Naive B cell (primary cell): Measurements from ENCODE around the gene MBD3L4. TPM values are rescaled to one million over a fixed set of nuclear protein-coding genes. Genes with fewer than 3 reads are reported as not detected.
"Not testable (repeated sequence)": the region's sequence is repeated elsewhere in the genome, so short reads cannot be mapped to it uniquely, and the experiment has no call there.

Experiments used
- ATAC-seq, 2 donors: fragments of 150-1000 bp; cut with Tn5 transposase; 2 replicates each; pipeline ENCODE4 v1.10.0; 2021; ENCODE audit warnings: low read depth in 2 of 2, mild to moderate bottlenecking in 2 of 2, moderate library complexity in 2 of 2
- DNase-seq: peaks from one replicate; pipeline ENCODE4 v3.0.0; 2022
- H3K27ac Mint-ChIP-seq, 6 donors: one replicate each; pipeline ENCODE4 v1.8.0; 2020 to 2022; ENCODE audit warnings: mild to moderate bottlenecking in 6 of 6, mixed read lengths in 6 of 6, moderate library complexity in 5 of 6, inconsistent platforms in 2 of 6
- H3K27me3 Mint-ChIP-seq, 3 donors: one replicate each; pipeline ENCODE4 v1.8.0; 2021 to 2022; ENCODE audit warnings: mixed read lengths in 3 of 3, mild to moderate bottlenecking in 1 of 3
- H3K36me3 Mint-ChIP-seq, 2 donors: one replicate each; pipeline ENCODE4 v1.8.0; 2020 to 2022; ENCODE audit warnings: mixed read lengths in 2 of 2, inconsistent platforms in 1 of 2, mild to moderate bottlenecking in 1 of 2
- H3K4me1 Mint-ChIP-seq, 3 donors: one replicate each; pipeline ENCODE4 v1.8.0; 2020 to 2022; ENCODE audit warnings: mixed read lengths in 3 of 3, inconsistent platforms in 1 of 3, mild to moderate bottlenecking in 1 of 3, moderate library complexity in 1 of 3
- H3K4me3 Mint-ChIP-seq, 8 donors: one replicate each; pipeline ENCODE4 v1.8.0; 2020 to 2022; ENCODE audit warnings: mild to moderate bottlenecking in 8 of 8, mixed read lengths in 8 of 8, moderate library complexity in 8 of 8, inconsistent platforms in 2 of 8
- H3K9me3 Mint-ChIP-seq, 7 donors: one replicate each; pipeline ENCODE4 v1.8.0; 2020 to 2022; ENCODE audit warnings: mixed read lengths in 7 of 7, mild to moderate bottlenecking in 5 of 7, inconsistent platforms in 2 of 7, moderate library complexity in 1 of 7
- polyA plus RNA-seq, 6 donors: library from polyadenylated mRNA; unstranded; fragments of 300-500 nt; fragmentation: Illumina TruSeq; gene quantifications; one replicate each; pipeline ENCODE4 v1.2.3, GENCODE V29; 2021; ENCODE audit warnings: low read depth in 6 of 6

MBD3L4 gene
- not detected for polyA plus RNA-seq

DNA sequence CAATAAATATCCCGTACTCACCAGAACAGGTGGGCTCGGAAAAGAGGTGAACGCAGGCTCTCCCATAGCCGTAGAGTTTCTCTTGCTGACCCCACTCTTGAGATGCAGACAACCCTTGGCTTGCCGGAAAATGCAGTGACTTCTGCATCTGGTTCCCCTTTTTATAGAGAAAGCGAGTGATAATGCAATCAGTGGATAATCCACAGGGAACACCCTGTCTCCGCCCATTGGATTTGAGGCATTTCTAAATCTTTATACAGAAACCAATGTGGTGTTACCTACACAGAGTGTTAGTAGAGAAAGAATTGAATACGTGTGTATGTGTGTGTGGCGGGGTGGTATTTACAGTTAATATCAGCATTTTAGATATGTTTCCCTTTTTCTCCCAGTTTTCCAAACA, at the start of gene MBD3L4:
TSS of gene MBD3L4 (minus strand) at position 101 of the 400 bp plus-strand sequence. CDS start at position 66, 35 bp downstream.
- DNase-seq, H3K36me3 Mint-ChIP-seq, H3K4me1 Mint-ChIP-seq, H3K4me3 Mint-ChIP-seq, H3K27ac Mint-ChIP-seq, ATAC-seq, H3K27me3 Mint-ChIP-seq, H3K9me3 Mint-ChIP-seq: not testable (repeated sequence)

DNA sequence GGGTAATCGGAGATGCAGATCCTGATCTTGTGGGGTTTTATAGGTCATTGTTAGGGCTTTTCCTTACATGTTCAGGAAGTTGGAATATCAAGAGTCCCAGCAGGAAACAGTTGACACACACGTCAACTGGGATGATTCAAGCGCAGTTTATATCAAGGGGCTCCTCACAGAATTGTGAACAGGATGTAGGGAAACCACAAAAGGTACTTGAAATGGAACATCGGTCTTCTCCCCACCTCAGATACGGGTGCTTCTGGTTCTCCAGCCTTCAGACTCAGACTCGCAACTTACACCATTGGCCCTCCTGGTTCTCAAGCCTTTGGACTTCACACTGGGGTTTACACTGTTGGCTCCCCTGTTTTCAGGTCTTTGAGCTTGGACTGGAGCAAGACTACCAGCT, 49.0 kb upstream of the MBD3L4 start:
- Mint-ChIP-seq H3K4me1 (peaks cover 0 to 3% (median 0%) of the 10 kb centered on the region in 3 donors), H3K27ac (no peak overlapping the region), H3K36me3 (peaks cover 6 to 21% of the 10 kb centered on the region in 2 donors), H3K4me3 (no peak overlapping the region), H3K9me3 (peaks cover 6 to 79% (median 53%) of the 10 kb centered on the region in 7 donors), H3K27me3 (no peaks in the 10 kb centered on the region)
- no peak for DNase-seq
- ATAC-seq = no peak

DNA sequence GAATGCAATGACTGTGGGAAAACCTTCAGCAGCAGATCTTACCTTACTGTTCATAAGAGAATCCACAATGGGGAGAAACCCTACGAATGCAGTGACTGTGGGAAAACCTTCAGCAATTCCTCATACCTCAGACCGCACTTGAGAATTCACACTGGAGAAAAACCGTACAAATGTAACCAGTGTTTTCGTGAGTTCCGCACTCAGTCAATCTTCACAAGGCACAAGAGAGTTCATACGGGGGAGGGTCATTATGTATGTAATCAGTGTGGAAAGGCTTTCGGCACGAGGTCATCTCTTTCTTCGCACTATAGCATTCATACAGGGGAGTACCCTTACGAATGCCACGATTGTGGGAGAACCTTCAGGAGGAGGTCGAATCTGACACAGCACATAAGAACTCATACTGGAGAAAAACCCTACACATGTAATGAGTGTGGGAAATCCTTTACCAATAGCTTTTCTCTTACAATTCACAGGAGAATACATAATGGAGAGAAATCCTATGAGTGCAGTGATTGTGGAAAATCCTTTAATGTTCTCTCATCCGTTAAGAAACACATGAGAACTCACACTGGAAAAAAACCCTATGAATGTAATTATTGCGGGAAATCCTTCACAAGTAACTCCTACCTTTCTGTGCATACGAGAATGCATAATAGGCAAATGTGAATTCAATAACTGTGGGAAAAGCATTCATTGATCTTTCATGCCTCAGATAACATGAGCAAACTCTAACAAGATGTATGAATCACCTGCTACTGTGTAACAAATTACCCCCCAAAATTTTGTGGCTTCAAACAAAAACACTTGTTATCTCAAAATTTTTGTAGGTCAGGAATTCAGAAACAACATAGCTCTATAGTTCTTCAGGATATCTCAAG, 43.3 kb upstream of the MBD3L4 start:
- Mint-ChIP-seq H3K4me3 (peak overlapping the region in 1 of 8 donors; percentile 10), H3K27me3 (no peaks in the 10 kb centered on the region), H3K36me3 (peaks cover 49 to 56% of the 10 kb centered on the region in 2 donors), H3K4me1 (peaks cover 0 to 6% (median 0%) of the 10 kb centered on the region in 3 donors), H3K9me3 (peaks cover 16 to 93% (median 71%) of the 10 kb centered on the region in 7 donors), H3K27ac (no peak overlapping the region)
- ATAC-seq (no peak), DNase-seq (no peak)

DNA sequence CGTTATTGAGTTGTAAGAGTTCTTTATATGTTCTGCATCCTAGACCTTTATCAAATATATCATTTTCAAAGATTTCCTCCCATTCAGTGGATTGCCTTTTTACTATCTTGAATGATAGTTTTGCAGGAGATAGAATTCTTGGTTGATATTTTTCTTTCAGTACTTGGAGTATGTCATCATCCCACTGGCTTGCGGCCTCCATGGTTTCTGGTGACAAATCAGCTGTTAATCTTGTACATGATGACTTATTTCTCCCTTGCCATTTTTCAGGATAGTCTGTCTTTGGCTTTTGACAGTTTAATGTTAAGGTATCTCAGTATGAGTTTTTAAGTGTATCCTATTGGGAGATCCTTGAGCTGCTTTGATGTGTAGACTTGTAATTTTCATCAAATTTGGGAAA, 38.0 kb upstream of the MBD3L4 start:
- Mint-ChIP-seq H3K9me3 (peaks cover 13 to 66% (median 52%) of the 10 kb centered on the region in 7 donors), H3K27me3 (no peaks in the 10 kb centered on the region), H3K27ac (no peak overlapping the region), H3K36me3 (peaks cover 67 to 77% of the 10 kb centered on the region in 2 donors), H3K4me3 (peak overlapping the region in 1 of 8 donors; percentile 73), H3K4me1 (peaks cover 0 to 7% (median 2%) of the 10 kb centered on the region in 3 donors)
- ATAC-seq = no peak
- DNase-seq = no peak

DNA sequence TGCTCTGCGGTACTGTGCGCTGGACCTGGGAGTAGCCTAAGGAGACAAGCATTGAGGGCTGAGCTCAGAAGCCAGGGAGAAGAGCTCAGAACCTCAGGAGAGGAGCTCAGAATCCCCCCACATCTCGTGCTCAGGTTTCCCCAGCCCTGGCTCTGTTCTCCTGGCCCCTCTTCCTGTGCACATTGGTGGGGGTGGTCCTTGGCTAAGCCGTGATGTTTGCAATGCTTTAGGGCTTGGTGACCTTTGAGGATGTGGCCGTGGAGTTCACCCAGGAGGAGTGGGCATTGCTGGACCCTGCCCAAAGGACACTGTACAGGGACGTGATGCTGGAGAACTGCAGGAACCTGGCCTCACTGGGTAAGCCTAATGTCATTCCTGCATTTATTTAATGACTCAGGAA, 36.2 kb upstream of the MBD3L4 start:
- H3K27ac Mint-ChIP-seq = no peak overlapping the region
- no peak overlapping the region for H3K4me3 Mint-ChIP-seq
- H3K4me1 Mint-ChIP-seq = peaks cover 0 to 14% (median 9%) of the 10 kb centered on the region in 3 donors
- peaks cover 59 to 74% of the 10 kb centered on the region in 2 donors for H3K36me3 Mint-ChIP-seq
- H3K9me3 Mint-ChIP-seq = peaks cover 8 to 47% (median 37%) of the 10 kb centered on the region in 7 donors
- ATAC-seq (no peak), DNase-seq (no peak)
- no peaks in the 10 kb centered on the region for H3K27me3 Mint-ChIP-seq

DNA sequence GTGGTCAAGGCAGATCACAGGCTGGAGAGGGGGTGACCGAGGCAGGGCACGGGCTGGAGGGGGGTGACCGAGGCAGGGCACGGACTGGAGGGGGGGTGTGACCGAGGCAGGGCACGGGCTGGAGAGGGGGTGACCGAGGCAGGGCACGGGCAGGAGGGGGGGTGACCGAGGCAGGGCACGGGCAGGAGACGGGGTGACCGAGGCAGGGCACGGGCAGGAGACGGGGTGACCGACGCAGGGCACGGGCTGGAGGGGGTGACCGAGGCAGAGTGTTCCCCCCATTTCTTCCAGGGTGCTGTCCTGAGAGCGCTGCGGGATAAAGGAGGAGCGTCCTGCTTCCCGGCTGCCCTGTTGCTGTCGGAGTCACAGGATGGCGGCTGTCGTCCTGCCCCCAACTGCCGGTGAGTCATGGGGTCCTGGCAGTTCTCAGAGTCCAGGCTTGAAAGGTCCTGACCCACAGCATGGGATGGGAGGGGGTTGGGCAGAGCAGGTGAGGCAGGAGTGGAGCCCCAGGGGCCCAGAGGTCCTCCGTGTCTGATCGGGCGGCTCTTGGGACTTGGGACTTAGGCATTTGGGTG, 34.8 kb upstream of the MBD3L4 start:
- no peak for ATAC-seq
- H3K4me3 Mint-ChIP-seq = peak overlapping the region in 1 of 8 donors; percentile 18
- no peak for DNase-seq
- H3K36me3 Mint-ChIP-seq = peaks cover 48 to 64% of the 10 kb centered on the region in 2 donors
- H3K27me3 Mint-ChIP-seq = no peaks in the 10 kb centered on the region
- no peak overlapping the region for H3K27ac Mint-ChIP-seq
- peaks cover 7 to 34% (median 27%) of the 10 kb centered on the region in 7 donors for H3K9me3 Mint-ChIP-seq
- peaks cover 0 to 14% (median 9%) of the 10 kb centered on the region in 3 donors for H3K4me1 Mint-ChIP-seq

DNA sequence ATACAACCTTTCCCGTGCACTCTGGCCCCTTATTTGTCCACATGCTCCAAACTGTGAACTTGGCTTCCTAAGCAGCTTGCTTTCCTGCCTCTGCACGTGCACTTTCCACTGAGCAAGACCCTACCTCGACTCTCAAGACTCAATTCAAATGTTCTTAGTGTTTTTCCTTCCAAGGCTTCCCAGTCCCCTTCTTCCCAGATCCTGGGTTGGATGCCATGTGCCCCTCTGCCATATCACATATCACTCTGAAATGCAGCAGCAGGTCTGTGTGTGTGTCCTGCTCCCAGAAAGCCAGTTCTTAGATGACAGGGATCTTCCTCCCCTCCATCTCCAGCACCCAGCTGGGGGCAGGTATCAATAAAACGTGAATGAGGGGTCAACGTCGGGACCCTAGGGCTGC, 32.6 kb upstream of the MBD3L4 start:
- peaks cover 10 to 17% (median 15%) of the 10 kb centered on the region in 3 donors for H3K4me1 Mint-ChIP-seq
- ATAC-seq (no peak), DNase-seq (no peak)
- peaks cover 2 to 11% (median 10%) of the 10 kb centered on the region in 7 donors for H3K9me3 Mint-ChIP-seq
- H3K4me3 Mint-ChIP-seq = peak overlapping the region; percentile 0 to 83 (median 49)
- H3K27ac Mint-ChIP-seq = peak overlapping the region in 3 of 6 donors; percentile 28 to 65 (median 61)
- H3K36me3 Mint-ChIP-seq = peaks cover 29 to 41% of the 10 kb centered on the region in 2 donors
- H3K27me3 Mint-ChIP-seq = no peaks in the 10 kb centered on the region

DNA sequence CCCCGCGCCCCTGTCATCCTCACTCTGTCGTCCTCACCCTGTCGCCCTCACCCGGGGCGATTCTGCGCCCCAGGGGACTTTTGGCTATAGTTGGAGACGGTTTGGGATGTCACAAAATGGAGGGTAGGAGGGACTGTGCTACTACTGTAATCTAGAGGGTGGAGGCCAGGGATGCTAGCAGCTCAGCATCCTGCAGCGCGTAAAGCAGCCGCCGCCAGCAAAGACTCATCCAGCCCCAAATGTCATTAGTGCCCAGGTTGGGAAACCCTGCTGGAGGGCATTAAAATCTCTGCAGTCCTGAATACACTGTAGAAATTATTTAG, 29.9 kb upstream of the MBD3L4 start:
- Mint-ChIP-seq H3K9me3 (peaks cover 0 to 4% (median 0%) of the 10 kb centered on the region in 7 donors), H3K4me1 (peaks cover 10 to 17% (median 15%) of the 10 kb centered on the region in 3 donors), H3K4me3 (peak overlapping the region; percentile 91 to 98 (median 98)), H3K36me3 (peaks cover 11 to 20% of the 10 kb centered on the region in 2 donors), H3K27me3 (no peaks in the 10 kb centered on the region), H3K27ac (peak overlapping the region; percentile 81 to 98 (median 94))
- ATAC-seq = peak; percentile 3 to 7
- DNase-seq = no peak

DNA sequence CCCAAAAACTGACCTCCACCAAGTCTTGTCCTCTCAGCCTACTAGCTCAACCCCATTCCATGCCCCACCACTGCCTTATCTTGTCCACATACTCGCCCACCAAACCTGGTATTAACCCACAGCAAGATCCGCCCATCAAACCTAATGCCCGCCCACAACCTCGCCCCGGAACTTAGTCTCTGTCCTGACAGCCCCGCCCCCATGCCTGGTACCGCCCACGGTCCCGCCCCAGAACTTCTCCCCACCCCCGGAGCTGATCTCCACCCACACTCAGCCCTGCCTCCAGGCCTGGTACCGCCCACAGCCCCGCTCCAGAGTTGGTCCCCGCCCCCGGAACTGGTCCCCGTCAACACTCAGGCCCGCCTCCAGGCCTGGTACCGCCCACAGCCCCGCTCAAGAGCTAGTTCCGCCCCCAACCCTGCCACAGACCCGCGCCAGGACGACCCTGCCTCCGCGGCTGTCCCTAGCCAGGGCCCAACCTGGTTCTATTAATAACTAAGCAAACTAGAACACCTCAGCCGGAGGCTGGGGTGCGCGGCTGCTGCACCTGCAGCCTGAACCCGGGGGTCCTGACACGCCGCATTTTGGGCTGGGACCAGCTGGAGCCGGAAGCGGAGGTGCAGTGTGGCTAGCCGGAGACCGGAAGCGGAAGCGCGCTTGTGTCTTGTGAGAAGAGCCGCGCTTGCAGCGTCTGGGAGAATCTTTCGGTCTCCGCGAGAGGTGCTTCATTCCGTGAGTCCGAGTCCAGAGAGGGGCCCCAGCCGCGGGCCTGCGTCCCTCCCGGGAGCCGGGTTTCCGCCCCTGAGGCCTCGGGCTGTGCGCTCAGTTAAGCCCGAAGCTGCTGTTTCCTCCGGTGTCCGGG, 29.3 kb upstream of the MBD3L4 start, which contains the start of gene ZNF557:
TSS of gene ZNF557 (plus strand) at position 662 of the 862 bp plus-strand sequence. CDS start 5,372 bp downstream, outside the sequence.
- peaks cover 0 to 4% (median 0%) of the 10 kb centered on the region in 7 donors for H3K9me3 Mint-ChIP-seq
- H3K27me3 Mint-ChIP-seq = no peaks in the 10 kb centered on the region
- peak; percentile 93 for ATAC-seq
- H3K4me3 Mint-ChIP-seq = peak within 1 kb of the TSS; percentile 91 to 98 (median 98)
- DNase-seq = peak; percentile 99
- H3K4me1 Mint-ChIP-seq = peaks cover 10 to 15% (median 12%) of the 10 kb centered on the region in 3 donors
- peaks cover 9 to 14% of the 10 kb centered on the region in 2 donors for H3K36me3 Mint-ChIP-seq
- peak within 1 kb of the TSS; percentile 90 to 98 (median 94) for H3K27ac Mint-ChIP-seq

DNA sequence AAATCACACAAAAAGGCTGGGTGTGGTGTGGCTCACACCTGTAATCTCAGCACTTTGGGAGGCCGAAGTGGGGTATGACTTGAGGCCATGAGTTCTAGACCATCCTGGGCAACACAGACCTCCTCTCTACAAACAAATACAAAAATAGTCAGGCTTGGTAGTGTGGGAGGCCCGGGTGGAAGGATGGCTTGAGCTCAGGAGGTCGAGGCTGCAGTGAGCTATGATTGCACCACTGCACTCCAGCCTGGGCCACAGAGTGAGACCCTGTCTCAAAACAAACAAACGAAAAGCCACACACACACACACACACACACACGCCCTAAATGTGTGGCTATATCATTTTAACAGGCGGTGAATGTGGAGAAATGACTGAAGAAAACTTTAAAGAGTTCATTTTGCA, 28.6 kb upstream of the MBD3L4 start:
- peak overlapping the region; percentile 91 to 98 (median 98) for H3K4me3 Mint-ChIP-seq
- no peaks in the 10 kb centered on the region for H3K27me3 Mint-ChIP-seq
- H3K9me3 Mint-ChIP-seq = peaks cover 0 to 4% (median 0%) of the 10 kb centered on the region in 7 donors
- peaks cover 7 to 10% of the 10 kb centered on the region in 2 donors for H3K36me3 Mint-ChIP-seq
- peaks cover 10 to 15% (median 11%) of the 10 kb centered on the region in 3 donors for H3K4me1 Mint-ChIP-seq
- H3K27ac Mint-ChIP-seq = peak overlapping the region; percentile 7 to 98 (median 94)
- ATAC-seq = no peak
- no peak for DNase-seq

DNA sequence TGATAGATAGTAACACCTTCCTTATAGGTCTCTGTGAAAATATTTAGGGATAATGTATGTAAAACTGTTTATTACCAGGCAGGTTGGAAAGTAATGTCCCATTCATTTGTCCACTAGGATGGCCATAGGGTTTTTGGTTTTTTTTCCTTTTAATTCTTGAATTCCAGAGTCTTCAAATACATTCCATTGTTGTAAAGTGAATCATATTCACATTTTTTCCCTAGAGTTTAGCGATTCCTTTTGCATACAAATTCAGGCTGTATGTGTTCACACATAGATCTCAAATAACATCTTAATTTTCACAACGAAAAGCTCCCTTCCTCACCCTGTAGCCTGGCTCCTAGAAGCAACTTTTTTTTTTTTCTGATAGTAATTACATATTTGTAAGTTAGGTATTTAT, 27.7 kb upstream of the MBD3L4 start:
- DNase-seq (no peak), ATAC-seq (no peak)
- H3K27me3 Mint-ChIP-seq = no peaks in the 10 kb centered on the region
- peaks cover 5 to 7% of the 10 kb centered on the region in 2 donors for H3K36me3 Mint-ChIP-seq
- H3K9me3 Mint-ChIP-seq = peaks cover 0 to 4% (median 0%) of the 10 kb centered on the region in 7 donors
- peak overlapping the region in 2 of 8 donors; percentile 24 to 25 for H3K4me3 Mint-ChIP-seq
- H3K4me1 Mint-ChIP-seq = peaks cover 10 to 15% (median 10%) of the 10 kb centered on the region in 3 donors
- no peak overlapping the region for H3K27ac Mint-ChIP-seq

DNA sequence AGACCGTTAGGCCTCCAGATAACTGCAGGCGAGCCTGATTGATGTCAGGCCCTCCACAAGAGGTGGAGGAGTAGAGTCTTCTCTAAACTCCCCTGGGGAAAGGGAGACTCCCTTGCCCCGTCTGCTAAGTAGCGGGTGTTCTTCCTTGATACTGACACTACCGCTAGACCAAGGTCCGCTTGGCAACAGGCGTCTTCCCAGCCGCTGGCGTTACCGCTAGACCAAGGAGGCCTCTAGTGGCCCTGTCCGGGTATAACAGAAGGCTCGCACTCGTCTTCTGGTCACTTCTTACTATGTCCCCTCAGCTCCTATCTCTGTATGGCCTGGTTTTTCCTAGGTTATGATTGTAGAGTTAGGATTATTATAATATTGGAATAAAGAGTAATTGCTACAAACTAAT, 27.1 kb upstream of the MBD3L4 start:
- Mint-ChIP-seq H3K4me1 (peaks cover 5 to 10% (median 10%) of the 10 kb centered on the region in 3 donors), H3K4me3 (peak overlapping the region in 1 of 8 donors; percentile 37)
- H3K27me3 Mint-ChIP-seq, H3K9me3 Mint-ChIP-seq, H3K36me3 Mint-ChIP-seq, H3K27ac Mint-ChIP-seq, DNase-seq, ATAC-seq: not testable (repeated sequence)
